AG04450 (cell line): Measurements from ENCODE around the gene TRUB1. TPM values are rescaled to one million over a fixed set of nuclear protein-coding genes. Genes with fewer than 3 reads are reported as not detected.

Source experiments
- CTCF ChIA-PET: fragments of 300-600, 350-600 bp; formaldehyde crosslinking; extraction: SDS; loops from one replicate; lab custom pipeline; 2022; ENCODE audit warnings: antibody characterized with exemption, inconsistent platforms; lab: Charles Lee
- POLR2A ChIA-PET: fragments of 350-600 bp; formaldehyde crosslinking; extraction: SDS; loops from one replicate; lab custom pipeline; 2021; ENCODE audit warnings: antibody characterized with exemption, inconsistent platforms; lab: Yijun Ruan, JAX
- DNase-seq: peaks from one replicate; pipeline ENCODE4 v3.0.0-alpha.2; 2011; ENCODE audit warnings: low read depth, low spot score
- H3K27ac ChIP-seq: one replicate; pipeline ENCODE4 v1.5.1; 2012; ENCODE audit warnings: low read depth, low read length, control low read depth
- H3K27me3 ChIP-seq: one replicate; pipeline ENCODE4 v1.6.0; 2012; ENCODE audit warnings: low read length; ENCODE audit not compliant: control insufficient read depth, insufficient read depth
- H3K4me3 ChIP-seq: 2 replicates; pipeline ENCODE4 v1.5.1; 2011; ENCODE audit warnings: mild to moderate bottlenecking, low read depth, low read length, control low read depth
- H3K9me3 ChIP-seq: 2 replicates; pipeline ENCODE4 v1.5.1; 2012; ENCODE audit warnings: low read length; ENCODE audit not compliant: control insufficient read depth, insufficient read depth
- polyA plus RNA-seq: library from polyadenylated mRNA; depleted of rRNA; stranded (reverse); fragments of >200 nt; gene quantifications from 2 replicates; pipeline ENCODE4 v1.2.3, GENCODE V29; 2011
- TF ChIP-seq, protein P1 (sequence below): IDR thresholded peaks from 2 replicates; pipeline ENCODE4 v1.5.1; 2011; ENCODE audit warnings: low read depth, low read length, control low read depth, inconsistent platforms

The TRUB1 gene
- polyA plus RNA-seq, 1 experiment = 21.0 TPM

DNA sequence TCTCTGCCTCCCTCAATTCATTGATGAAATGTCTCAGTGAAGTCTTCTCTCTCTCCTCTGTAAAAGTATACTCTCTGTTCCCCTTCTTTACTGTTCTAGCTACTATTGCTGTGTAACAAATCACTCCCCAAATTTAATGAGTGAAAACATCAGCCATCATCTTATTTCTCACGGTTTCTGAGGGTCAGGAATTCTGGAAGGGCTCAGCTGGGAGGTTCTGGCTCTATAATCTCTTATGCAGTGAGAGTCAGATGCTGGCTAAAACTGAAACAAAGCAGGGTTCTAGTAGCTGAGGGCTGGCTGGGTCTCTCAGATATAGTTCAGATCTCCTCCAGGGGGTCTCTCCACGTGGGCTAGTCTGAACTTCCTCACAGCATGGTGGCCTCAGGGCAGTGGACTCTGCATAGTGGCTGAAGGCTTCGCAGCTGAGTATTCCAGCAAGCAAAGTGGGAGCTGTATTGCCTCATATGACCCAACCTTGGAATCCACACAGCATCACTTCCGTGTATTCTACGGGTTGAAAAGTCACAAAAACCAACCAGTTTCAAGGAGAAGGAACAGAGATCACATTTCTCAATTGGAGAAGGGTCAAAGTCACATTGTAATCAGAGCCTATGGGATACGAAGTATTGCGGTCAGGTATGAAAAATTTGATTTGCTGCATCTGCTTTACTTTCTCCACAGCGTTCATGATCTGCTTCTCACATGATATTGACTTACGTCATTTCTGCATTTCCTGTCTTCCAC is 80.4 kb downstream of the TRUB1 start:
- Histone ChIP-seq H3K4me3 (no peak overlapping the region), H3K27me3 (no peaks in the 10 kb centered on the region), H3K27ac (no peak overlapping the region), H3K9me3 (no peaks in the 10 kb centered on the region)
- CTCF ChIA-PET = interaction anchor here (1.7 kb wide), 1 partner anchor 142 kb away, joined by 5 read pairs; no protein-coding TSS in a partner anchor
- TF ChIP-seq, protein P1, sequence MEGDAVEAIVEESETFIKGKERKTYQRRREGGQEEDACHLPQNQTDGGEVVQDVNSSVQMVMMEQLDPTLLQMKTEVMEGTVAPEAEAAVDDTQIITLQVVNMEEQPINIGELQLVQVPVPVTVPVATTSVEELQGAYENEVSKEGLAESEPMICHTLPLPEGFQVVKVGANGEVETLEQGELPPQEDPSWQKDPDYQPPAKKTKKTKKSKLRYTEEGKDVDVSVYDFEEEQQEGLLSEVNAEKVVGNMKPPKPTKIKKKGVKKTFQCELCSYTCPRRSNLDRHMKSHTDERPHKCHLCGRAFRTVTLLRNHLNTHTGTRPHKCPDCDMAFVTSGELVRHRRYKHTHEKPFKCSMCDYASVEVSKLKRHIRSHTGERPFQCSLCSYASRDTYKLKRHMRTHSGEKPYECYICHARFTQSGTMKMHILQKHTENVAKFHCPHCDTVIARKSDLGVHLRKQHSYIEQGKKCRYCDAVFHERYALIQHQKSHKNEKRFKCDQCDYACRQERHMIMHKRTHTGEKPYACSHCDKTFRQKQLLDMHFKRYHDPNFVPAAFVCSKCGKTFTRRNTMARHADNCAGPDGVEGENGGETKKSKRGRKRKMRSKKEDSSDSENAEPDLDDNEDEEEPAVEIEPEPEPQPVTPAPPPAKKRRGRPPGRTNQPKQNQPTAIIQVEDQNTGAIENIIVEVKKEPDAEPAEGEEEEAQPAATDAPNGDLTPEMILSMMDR = no peak
- DNase-seq = no peak
- POLR2A ChIA-PET = no interaction called here

DNA sequence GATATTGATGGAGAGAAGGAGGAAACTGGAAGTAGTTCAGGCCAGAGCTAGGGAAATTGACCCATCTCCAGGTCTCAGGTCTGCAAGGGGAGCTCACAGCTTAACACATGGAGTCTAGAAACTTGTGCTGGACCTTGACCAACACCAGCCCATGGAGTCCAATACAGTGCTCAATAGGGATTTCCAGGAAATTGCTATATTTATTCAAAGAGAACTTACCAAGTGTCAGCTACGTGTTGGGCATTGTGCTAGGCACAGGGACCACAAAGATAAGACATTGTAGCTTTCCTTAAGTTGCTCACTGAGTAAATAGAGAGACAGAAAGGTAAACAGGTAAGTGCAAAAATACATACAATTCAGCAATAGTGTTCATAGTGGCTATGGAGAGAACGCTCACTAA is 82.5 kb downstream of the TRUB1 start:
- Histone ChIP-seq H3K9me3 (no peaks in the 10 kb centered on the region), H3K4me3 (no peak overlapping the region), H3K27me3 (no peaks in the 10 kb centered on the region), H3K27ac (no peak overlapping the region)
- CTCF ChIA-PET = no interaction called here
- TF ChIP-seq, protein P1 = no peak
- POLR2A ChIA-PET = no interaction called here
- no peak for DNase-seq

DNA sequence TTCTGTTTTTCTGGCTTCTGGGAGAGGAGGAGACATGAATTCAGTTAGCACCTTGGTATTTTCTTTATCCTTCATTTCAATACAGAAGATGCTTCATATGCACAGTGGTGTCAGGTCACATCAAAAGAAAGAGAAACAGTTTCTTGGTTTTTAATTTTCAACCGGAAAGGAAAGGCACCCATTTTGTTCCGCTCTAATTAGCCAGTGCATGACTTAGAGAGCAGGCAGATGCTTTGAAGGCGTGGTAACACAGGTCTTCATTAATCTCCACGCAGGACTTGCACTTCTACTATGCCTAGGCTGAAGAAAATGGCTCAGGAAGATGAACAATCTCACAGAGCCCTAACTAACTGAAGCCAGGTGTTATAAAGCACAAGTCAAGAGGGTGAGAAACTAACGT is 84.7 kb downstream of the TRUB1 start:
- Histone ChIP-seq H3K9me3 (no peaks in the 10 kb centered on the region), H3K27ac (no peak overlapping the region), H3K27me3 (no peaks in the 10 kb centered on the region), H3K4me3 (no peak overlapping the region)
- ChIA-PET POLR2A (no interaction called here), CTCF (no interaction called here)
- TF ChIP-seq, protein P1 = no peak
- DNase-seq = no peak

DNA sequence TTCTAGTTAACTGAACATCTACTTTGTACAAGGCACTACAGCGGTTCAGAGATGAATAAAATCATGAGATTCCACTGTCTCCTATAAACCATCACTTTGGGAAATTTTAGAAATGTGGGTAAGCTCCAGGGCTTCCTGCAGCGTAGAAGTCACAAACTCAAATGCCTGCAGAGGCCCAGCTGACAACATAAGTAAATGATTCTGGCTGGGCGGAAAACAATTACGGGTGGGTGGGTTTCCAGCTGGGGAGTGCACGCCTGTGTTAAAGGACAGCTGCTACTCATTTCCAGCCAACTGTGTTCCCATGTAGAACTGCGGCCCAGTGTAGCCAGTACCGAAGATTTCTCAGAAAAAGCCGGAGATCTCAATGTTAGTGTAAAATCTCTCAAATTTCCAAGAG is 85.7 kb downstream of the TRUB1 start:
- no peak for DNase-seq
- ChIA-PET POLR2A (no interaction called here), CTCF (no interaction called here)

DNA sequence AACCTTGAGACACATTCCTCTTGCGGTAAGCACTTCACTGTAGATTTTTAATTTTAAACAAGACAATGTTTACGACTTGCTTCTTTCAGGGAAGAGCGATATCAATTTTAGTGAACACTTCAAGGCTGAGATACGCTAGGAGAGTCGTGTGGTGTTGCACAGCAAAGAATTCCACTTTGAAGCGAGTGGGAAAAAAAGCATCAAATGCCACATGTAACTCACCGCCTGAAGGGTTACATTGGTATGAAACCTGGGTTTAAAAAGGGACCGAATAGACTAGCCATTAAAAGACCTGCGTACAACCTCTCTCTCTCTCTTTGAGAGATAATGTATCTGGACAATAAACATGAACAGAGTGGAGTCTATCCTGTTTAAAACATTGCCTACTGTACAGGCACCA is 86.4 kb downstream of the TRUB1 start:
- no peaks in the 10 kb centered on the region for H3K27me3 ChIP-seq
- TF ChIP-seq, protein P1 = no peak
- POLR2A ChIA-PET = no interaction called here
- no peak overlapping the region for H3K27ac ChIP-seq
- CTCF ChIA-PET = no interaction called here
- no peak for DNase-seq
- no peak overlapping the region for H3K4me3 ChIP-seq
- no peaks in the 10 kb centered on the region for H3K9me3 ChIP-seq

More for the DNA sequence above, 85.7 kb downstream of the TRUB1 start:
- no peaks in the 10 kb centered on the region for H3K27me3 ChIP-seq
- TF ChIP-seq, protein P1 = no peak
- H3K4me3 ChIP-seq = no peak overlapping the region
- no peak overlapping the region for H3K27ac ChIP-seq
- H3K9me3 ChIP-seq = no peaks in the 10 kb centered on the region
